Effector memory CD4-positive, alpha-beta T cell (primary cell): ENCODE results near the gene SGMS1.
A peak's percentile ranks its signal among the peaks of the same experiment; 100 is the strongest.

Experiments
- DNase-seq, 3 donors: peaks; one replicate each; pipeline ENCODE4 v3.0.0-alpha.2; 2020
- H3K27ac ChIP-seq: 2 replicates; pipeline ENCODE4 v1.7.0; 2013; ENCODE audit warnings: mild to moderate bottlenecking, low read length, moderate library complexity; ENCODE audit not compliant: insufficient read depth, poor library complexity, severe bottlenecking
- H3K27me3 ChIP-seq: replicated peaks from 2 replicates; pipeline ENCODE4 v1.7.0; 2013; ENCODE audit warnings: mild to moderate bottlenecking, low read length; ENCODE audit not compliant: insufficient read depth, control insufficient read depth, poor library complexity, severe bottlenecking
- H3K36me3 ChIP-seq: 2 replicates; pipeline ENCODE4 v1.7.0; 2013; ENCODE audit warnings: mild to moderate bottlenecking, low read length, moderate library complexity; ENCODE audit not compliant: control insufficient read depth, insufficient read depth
- H3K4me1 ChIP-seq: 2 replicates; pipeline ENCODE4 v1.7.0; 2013; ENCODE audit warnings: low read length, mild to moderate bottlenecking; ENCODE audit not compliant: control insufficient read depth, insufficient read depth, poor library complexity, severe bottlenecking
- H3K4me3 ChIP-seq: 2 replicates; pipeline ENCODE4 v1.7.0; 2013; ENCODE audit warnings: low read length, low read depth, mild to moderate bottlenecking; ENCODE audit not compliant: insufficient read depth, poor library complexity, severe bottlenecking
- H3K9me3 ChIP-seq: 2 replicates; pipeline ENCODE4 v1.7.0; 2013; ENCODE audit warnings: mild to moderate bottlenecking, low read length, moderate library complexity; ENCODE audit not compliant: control insufficient read depth

Gene SGMS1

GRCh38 chr10:50640238-50640637 lies 16.5 kb upstream of the SGMS1 start:
- H3K4me1 ChIP-seq: peaks cover 14% of the 10 kb centered on the region
- H3K36me3 ChIP-seq: no peaks in the 10 kb centered on the region
- no peak overlapping the region for H3K4me3 ChIP-seq
- H3K27ac ChIP-seq: no peak overlapping the region
- H3K27me3 ChIP-seq: no peaks in the 10 kb centered on the region
- no peak for DNase-seq
- no peaks in the 10 kb centered on the region for H3K9me3 ChIP-seq

GRCh38 chr10:50636618-50637579 lies 13.1 kb upstream of the SGMS1 start:
- H3K36me3 ChIP-seq: no peaks in the 10 kb centered on the region
- H3K4me3 ChIP-seq: peak overlapping the region; percentile 30
- peak in 1 of 3 donors; percentile 10 for DNase-seq

GRCh38 chr10:50635286-50635685 lies 11.5 kb upstream of the SGMS1 start:
- H3K4me3 ChIP-seq: no peak overlapping the region
- no peaks in the 10 kb centered on the region for H3K9me3 ChIP-seq
- H3K27ac ChIP-seq: no peak overlapping the region
- H3K4me1 ChIP-seq: peaks cover 14% of the 10 kb centered on the region
- DNase-seq: no peak
- H3K36me3 ChIP-seq: no peaks in the 10 kb centered on the region
- H3K27me3 ChIP-seq: no peaks in the 10 kb centered on the region

More at GRCh38 chr10:50636618-50637579, 13.1 kb upstream of the SGMS1 start:
- Histone ChIP-seq H3K27ac (no peak overlapping the region), H3K27me3 (no peaks in the 10 kb centered on the region), H3K9me3 (no peaks in the 10 kb centered on the region), H3K4me1 (peaks cover 14% of the 10 kb centered on the region)

DNA sequence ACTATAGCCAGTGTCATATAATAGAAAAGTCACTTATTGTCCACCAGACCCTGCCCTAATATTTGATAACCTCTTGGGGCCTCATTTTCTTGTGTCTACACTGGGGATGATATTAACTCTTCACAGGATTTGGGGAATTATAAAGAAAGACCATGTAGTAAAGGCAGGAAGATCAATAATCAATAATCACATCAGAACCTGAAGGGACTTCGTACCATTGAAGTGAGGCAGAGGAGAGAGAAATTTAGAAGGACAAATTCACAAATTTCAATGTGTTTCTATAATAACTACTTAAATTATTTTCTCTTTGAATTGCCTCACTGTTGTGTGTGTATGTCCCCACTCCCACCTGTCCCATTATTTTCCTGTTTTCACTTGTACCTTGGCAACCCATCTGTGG lies 10.7 kb upstream of the SGMS1 start:
- Histone ChIP-seq H3K4me3 (no peak overlapping the region), H3K27ac (no peak overlapping the region), H3K4me1 (peaks cover 14% of the 10 kb centered on the region), H3K9me3 (no peaks in the 10 kb centered on the region), H3K36me3 (no peaks in the 10 kb centered on the region), H3K27me3 (no peaks in the 10 kb centered on the region)
- DNase-seq: no peak

DNA sequence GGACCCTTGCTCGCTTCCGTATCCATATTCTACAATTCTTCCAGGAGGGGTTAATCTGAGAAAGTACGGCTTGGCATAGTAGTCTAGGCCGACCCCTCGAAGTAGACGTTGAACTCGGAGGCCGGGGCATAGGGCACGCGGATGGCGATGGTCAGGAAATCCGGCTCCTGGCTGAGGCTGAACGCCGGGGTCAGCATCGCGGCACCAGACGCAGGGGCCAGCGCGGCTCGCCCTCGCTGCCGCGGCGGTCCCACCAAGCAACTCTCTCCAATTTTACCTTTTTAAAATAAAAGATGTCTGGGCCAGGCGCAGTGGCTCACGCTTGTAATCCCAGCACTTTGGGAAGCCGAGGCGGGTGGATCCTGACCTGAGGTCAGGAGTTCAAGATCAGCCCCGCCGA lies 7.3 kb upstream of the SGMS1 start:
- no peaks in the 10 kb centered on the region for H3K27me3 ChIP-seq
- H3K4me3 ChIP-seq: no peak overlapping the region
- no peaks in the 10 kb centered on the region for H3K36me3 ChIP-seq
- no peak overlapping the region for H3K27ac ChIP-seq
- no peaks in the 10 kb centered on the region for H3K9me3 ChIP-seq
- DNase-seq: no peak
- peaks cover 5% of the 10 kb centered on the region for H3K4me1 ChIP-seq

DNA sequence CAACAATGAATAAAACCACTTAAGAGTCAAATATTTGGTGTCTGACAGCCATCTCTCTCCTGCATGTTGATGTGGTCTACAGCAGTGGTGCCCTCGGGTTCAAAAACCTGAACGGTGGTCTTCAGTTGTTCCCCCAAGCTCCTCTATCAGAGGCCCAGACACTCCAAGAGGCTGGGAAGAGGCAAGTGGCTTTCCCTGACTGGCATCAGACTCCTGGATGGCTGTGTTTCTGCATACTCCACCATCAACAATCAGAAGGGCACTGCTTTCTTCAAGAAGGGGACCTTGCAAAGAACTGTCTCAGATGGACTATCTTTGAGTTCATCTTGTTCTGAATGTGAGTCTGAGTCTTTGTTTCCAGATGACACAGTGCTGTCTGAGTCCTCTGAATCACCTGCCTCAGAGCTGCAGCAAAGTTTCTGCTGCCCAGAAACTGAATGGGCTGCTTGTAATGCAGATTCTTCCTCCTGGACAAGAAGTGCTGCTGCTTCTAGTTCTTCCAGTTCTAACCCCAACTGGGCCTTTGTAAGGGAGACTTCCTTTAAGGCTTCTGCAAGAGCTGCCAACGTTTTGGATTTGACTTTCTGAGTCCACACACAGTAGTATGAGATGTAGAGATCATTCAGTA lies 5.9 kb upstream of the SGMS1 start:
- Histone ChIP-seq H3K36me3 (no peaks in the 10 kb centered on the region), H3K4me3 (no peak overlapping the region), H3K27ac (no peak overlapping the region), H3K27me3 (no peaks in the 10 kb centered on the region), H3K9me3 (no peaks in the 10 kb centered on the region), H3K4me1 (peaks cover 6% of the 10 kb centered on the region)
- no peak for DNase-seq

GRCh38 chr10:50627896-50628295 lies 4.1 kb upstream of the SGMS1 start:
- Histone ChIP-seq H3K9me3 (no peaks in the 10 kb centered on the region), H3K27me3 (no peaks in the 10 kb centered on the region), H3K4me1 (peaks cover 6% of the 10 kb centered on the region), H3K27ac (no peak overlapping the region), H3K36me3 (no peaks in the 10 kb centered on the region), H3K4me3 (no peak overlapping the region)
- no peak for DNase-seq

DNA sequence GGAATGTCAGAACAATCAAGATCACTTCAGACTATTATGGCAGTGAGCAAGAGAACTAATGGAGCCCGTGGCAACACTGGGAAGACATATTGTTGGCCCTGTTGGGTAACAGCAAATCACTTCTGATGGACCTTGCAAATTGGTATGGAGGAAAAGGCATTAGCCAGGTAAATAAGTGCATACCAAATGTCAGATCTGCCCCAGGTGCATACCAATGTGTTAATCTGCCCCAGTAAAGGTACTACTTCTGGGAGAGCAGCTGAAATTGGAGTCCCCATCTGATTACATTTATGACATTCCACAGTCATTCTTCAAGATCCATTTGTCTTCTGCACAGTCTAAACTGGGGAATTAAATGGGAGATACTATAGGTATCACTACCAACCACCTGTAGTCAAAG lies 3.7 kb upstream of the SGMS1 start:
- no peaks in the 10 kb centered on the region for H3K27me3 ChIP-seq
- H3K9me3 ChIP-seq: no peaks in the 10 kb centered on the region
- H3K36me3 ChIP-seq: no peaks in the 10 kb centered on the region
- H3K27ac ChIP-seq: no peak overlapping the region
- no peak overlapping the region for H3K4me3 ChIP-seq
- H3K4me1 ChIP-seq: peaks cover 6% of the 10 kb centered on the region
- DNase-seq: no peak

- Histone ChIP-seq H3K4me3 (peak overlapping the region; percentile 93), H3K36me3 (no peaks in the 10 kb centered on the region), H3K27ac (peak overlapping the region; percentile 97), H3K9me3 (no peaks in the 10 kb centered on the region), H3K4me1 (peaks cover 18% of the 10 kb centered on the region), H3K27me3 (no peaks in the 10 kb centered on the region)
- DNase-seq: no peak
Observed at GRCh38 chr10:50625649-50626132, 1.9 kb upstream of the SGMS1 start.
